ENCODE measurements around the gene PPP3R1.

PPP3R1 gene

DNA sequence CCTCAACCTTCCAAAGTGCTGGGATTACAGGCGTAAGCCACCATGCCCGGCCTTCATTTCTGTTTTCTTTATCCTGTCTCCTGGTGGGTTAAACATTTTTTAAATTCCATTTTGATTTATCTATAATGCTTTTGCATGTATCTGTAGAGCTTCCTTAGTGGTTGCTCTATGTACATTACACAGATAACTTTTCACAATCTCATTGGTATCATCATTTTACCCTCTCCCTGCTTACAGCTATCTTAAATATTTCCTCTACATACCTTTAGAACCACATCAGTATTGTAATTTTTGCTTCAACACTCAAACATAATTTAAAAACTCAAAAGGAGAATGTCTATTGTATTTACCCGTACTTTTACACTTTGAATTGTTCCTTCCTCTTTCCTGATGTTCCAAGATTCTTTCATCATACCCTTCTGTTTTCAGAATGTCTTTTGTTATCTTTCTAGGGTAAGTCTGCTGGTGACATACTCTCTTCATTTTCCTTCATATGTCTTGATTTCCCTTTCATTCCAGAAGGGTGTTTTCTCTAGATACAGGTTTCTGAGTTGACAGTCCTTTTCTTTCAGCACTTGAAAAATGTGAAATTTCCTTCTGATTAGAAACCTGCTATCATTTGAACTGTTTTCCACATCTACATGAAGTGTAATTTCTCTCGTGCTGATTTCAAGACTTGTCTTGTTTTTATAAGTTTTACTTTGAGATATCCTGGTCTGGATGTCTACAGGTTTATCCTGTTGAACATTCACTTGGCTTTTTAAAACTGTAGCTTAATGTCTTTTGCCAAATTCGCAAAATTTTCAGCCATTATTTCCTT is 21.9 kb downstream of the PPP3R1 start:
- no peak for DNase-seq

DNA sequence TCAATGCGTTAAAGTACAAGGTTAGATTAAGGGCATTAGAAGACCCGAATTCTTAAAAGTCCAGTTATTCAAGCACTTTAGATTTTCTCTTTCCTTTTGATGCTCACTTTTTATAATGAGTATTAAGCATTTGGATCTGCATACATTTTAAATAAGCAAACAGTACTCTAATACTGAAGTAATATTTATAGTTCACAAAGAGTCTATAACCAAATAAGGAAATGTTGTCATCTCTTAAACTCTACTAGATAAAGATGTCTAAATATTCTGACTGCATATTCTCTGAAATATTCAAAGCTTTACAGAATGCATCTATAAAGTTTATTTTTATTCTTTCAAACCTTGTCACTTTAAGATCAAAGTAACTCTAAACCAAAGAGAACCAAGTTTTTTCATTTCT is 25.5 kb downstream of the PPP3R1 start:
- no peak for DNase-seq

DNA sequence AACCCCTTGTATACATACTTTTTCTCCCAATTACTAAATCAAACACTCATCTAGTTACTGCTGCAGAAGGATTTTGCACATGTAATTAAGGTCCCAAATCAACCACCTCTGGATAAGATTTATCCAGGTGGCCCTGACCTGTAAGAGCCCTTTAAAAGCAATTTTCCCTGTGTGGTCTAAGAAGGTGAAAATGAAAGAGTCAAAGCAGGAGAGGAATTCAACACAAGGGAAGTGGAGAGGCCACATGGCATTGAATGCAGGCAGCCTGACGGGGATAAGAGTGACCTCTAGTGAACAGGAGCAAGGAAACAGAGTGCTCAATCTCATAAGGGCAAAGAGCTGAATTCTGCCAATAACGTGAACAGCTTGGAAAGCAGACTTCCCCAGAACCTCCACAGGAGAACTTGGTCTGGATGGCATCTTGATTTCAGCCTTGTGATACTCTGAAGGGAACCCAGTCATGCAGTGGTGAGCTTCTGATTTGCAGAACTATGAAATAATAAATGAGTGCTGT is 27.2 kb downstream of the PPP3R1 start:
- DNase-seq: peak; percentile 17

DNA sequence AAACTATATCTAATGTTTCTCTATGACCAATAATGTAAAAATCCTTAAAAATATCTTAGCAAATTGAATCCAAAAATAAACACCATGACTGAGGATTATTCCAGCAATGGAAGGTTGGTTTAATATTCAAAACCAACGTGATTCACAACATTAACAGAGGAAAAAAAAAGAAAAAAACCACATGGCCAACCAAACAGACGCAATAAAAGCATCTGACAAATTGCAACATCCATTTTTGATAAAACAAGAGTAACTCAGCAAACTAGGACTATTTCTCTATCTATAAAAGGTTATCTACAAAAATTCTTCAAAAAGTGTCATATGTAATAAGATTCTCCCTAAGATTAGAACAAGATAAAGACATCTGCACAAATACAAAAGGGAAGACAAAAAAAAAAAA is 28.9 kb downstream of the PPP3R1 start:
- no peak for DNase-seq

- DNase-seq: no peak
Observed at GRCh38 chr2:68222287-68222686, 30.0 kb downstream of the PPP3R1 start.

- no peak for DNase-seq
Observed at GRCh38 chr2:68218343-68218901, 33.9 kb downstream of the PPP3R1 start.

- DNase-seq: no peak
Observed at GRCh38 chr2:68217729-68218128, 34.6 kb downstream of the PPP3R1 start.

DNA sequence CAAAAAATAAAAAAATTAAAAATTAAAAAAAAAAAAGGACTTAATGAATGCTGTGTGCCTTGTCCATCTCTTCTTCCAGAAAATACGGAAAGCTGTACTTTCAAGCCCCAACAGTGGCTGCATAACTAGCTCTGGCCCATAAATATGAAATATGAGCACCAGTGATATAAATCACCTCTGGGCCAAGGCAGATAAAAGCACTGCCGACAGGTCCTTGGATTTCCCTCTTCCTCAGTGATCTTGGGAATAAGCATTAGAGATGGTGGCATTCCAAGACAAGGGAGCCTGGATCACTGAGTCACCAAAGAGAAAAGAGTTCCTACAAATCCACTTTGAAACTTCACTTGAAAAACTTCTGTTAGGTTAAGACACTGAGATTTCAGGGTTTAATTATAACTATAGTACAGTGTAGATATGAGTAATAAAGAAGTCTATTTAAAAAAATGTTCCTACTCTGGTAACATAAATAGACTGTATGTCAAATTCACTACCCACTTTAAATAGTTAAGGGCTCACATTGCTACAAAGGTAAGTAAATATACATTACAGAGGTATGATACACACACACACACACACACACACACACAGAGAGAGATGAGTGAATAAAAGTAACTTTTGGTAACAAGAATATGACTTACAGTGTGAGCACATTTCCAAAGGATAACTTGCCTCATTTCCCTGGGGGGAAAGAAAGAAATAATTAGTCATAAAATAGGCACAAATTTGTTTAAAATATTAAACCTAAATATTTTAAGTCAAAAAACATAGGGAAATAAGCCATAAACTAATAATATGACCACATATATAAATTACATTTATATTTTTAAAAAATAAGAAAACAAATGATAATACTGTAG is 35.6 kb downstream of the PPP3R1 start:
- no peak for DNase-seq

GRCh38 chr2:68214381-68214780 is 38.0 kb downstream of the PPP3R1 start:
- no peak for DNase-seq

- no peak for DNase-seq
Observed at GRCh38 chr2:68206793-68207192, 45.5 kb downstream of the PPP3R1 start.

DNA sequence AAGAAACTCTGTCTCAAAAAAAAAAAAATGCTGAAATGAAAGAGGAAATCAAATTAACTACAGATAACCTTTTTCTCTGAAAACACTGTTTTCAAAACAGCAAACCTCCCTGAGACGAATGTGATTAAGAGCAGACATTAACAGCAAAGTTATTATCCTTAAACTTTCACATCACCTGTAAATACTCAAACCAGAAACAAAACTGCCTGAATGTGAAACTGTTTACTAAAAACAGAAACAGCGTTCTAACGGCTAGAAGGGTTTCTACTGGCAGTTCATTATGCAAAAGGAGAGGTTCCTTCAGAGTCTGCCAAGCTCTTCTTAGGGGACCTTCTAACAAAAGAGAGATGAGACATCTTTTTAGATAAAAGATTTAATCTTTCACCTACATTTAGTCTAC is 48.7 kb downstream of the PPP3R1 start:
- DNase-seq: no peak

- DNase-seq: no peak
Observed at GRCh38 chr2:68200157-68200787, 52.1 kb downstream of the PPP3R1 start.

DNA sequence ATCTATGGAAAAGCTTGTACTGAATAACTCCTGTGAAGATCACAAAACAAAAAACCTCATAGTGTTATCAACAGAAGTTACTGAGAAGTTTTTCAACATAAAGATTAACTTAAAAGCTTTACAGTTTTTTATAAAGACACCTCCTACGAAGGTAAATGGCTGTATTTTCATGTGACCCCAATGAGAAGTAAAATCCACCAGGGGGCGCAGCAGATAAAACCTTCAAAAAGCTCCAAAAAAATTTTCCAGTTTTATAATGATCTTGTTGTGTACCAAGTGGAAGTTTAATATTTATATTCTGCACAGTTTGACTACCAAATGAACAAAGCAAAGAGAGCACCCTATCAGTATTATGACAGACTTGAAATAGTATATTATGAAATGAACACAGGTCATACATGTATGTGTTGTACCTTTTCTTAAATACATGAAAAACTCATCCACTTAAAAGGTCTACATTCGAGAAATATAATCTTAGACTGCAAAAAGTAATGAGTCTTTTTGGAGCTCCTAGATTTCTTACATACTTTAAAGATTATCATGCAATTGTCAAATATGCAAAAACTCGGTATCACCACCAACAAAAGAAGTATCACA is 56.1 kb downstream of the PPP3R1 start:
- peak; percentile 20 for DNase-seq

DNA sequence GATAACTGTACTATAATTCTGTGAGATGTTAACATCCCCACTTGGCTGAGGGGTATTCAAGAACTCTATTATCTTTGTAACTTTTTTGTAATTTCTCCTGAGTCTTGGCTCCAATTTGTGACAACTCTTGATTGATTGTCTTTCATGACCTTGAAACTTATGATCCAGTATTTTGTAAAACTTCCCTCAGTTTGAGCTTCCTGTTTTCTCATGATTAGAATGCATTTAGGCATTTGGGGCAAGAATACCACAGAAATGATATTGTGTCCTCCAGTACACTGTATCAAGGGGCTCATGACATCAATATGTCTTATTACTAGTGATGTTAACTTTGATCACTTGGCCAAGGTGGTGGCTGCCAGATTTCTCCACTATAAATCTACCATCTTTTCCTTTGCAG is 57.2 kb downstream of the PPP3R1 start:
- DNase-seq: no peak

GRCh38 chr2:68193787-68194372 is 58.5 kb downstream of the PPP3R1 start:
- no peak for DNase-seq

- no peak for DNase-seq
Observed at GRCh38 chr2:68193144-68193543, 59.2 kb downstream of the PPP3R1 start.

- DNase-seq: no peak
Observed at GRCh38 chr2:68190991-68191731, 61.2 kb downstream of the PPP3R1 start.

DNA sequence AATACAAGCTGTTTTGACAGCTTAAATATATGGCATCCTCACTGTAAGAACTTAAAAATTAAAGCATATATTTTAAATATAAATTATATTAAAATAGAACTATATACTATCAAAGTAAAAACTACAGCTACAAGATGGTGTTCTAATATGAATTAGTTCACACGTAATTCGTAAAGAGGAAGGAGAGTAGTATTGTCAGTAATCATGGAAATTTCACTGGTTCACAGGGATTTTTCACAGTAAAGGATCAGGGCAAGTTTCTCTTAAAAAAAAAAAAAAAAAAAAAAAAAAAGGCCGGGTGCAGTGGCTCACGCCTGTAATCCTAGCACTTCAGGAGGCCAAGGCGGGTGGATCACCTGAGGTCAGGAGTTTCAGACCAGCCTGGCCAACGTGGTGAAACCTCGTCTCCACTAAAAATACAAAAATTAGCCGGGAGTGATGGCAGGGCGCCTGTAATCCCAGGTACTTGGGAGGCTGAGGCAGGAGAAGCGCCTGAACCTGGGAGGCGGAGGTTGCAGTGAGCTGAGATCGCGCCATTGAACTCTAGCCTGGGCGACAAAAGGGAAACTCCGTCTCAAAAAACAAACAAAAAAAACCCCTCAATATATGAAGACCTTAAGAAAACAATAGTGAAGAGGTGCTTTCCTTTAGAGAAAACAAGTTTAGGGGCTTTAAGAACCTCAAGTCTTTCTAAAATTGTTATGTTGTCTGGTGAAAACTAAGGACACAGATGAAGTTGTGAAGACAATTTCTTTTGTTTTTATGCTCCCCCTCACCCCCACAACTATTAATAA is 62.1 kb downstream of the PPP3R1 start:
- DNase-seq: no peak

GRCh38 chr2:68188831-68189230 is 63.5 kb downstream of the PPP3R1 start:
- DNase-seq: no peak

DNA sequence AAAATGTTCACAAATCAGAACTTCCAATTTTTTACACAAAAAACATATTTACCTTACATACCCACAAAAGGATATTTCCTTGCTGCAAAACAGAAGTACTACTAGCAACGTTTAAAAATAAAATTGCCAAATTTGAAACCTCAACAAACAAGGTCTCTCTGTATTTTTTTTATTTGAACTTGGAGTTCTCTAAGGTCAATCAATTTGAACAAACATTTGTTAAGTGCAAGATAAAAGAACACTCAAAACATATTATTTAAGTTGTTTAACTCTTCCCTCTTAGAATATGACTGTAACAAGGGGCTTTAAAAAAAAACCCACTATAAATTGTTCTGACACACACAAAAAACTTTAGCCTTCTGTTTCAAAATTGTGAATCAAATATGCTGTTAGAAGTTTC is 65.0 kb downstream of the PPP3R1 start:
- no peak for DNase-seq
